Natural killer cell treated with Interleukin-12 subunit alpha and Interleukin-12 subunit beta and Interleukin-15 and Interleukin-18, amount 100 ng/mL, for 72 hours (primary cell): ENCODE results near the gene SPEN. TPM values are rescaled to one million over a fixed set of nuclear protein-coding genes. Genes with fewer than 3 reads are reported as not detected.
"Not testable (repeated sequence)": the region's sequence is repeated elsewhere in the genome, so short reads cannot be mapped to it uniquely, and the experiment has no call there.

Source experiments
- ATAC-seq, 2 donors: fragments of 150-1000 bp; cut with Tn5 transposase in 1 of 2; sonication (Bioruptor Pico), chemical (Tn5 transposase) in 1 of 2; 2 replicates each; pipeline ENCODE4 v1.10.0; 2021
- DNase-seq: peaks from one replicate; pipeline ENCODE4 v3.0.0; 2022; ENCODE audit warnings: low spot score
- H3K27ac Mint-ChIP-seq, 2 donors: 1 replicate in 1 of 2; 2 replicates in 1 of 2; pipeline ENCODE4 v1.8.0; 2022; ENCODE audit warnings: mixed read lengths in 2 of 2, mild to moderate bottlenecking in 1 of 2, moderate library complexity in 1 of 2
- H3K27me3 Mint-ChIP-seq, 2 donors: 1 replicate in 1 of 2; 2 replicates in 1 of 2; pipeline ENCODE4 v1.8.0; 2022; ENCODE audit warnings: mixed read lengths in 2 of 2
- H3K36me3 Mint-ChIP-seq: one replicate; pipeline ENCODE4 v1.8.0; 2022; ENCODE audit warnings: mixed read lengths
- H3K4me1 Mint-ChIP-seq, 2 donors: 1 replicate in 1 of 2; 2 replicates in 1 of 2; pipeline ENCODE4 v1.8.0; 2022; ENCODE audit warnings: low read depth in 2 of 2, mixed read lengths in 2 of 2, mild to moderate bottlenecking in 1 of 2
- H3K4me3 Mint-ChIP-seq: one replicate; pipeline ENCODE4 v1.8.0; 2022; ENCODE audit warnings: mixed read lengths
- H3K9me3 Mint-ChIP-seq: 2 replicates; pipeline ENCODE4 v1.8.0; 2022; ENCODE audit warnings: mixed read lengths
- total RNA-seq, 2 donors: library from RNA; stranded (reverse); gene quantifications; one replicate each; pipeline ENCODE4 v1.2.3, GENCODE V29; 2022

SPEN gene
- total RNA-seq, 2 donors from 2014 or later: 58.6 to 92.4 TPM

DNA sequence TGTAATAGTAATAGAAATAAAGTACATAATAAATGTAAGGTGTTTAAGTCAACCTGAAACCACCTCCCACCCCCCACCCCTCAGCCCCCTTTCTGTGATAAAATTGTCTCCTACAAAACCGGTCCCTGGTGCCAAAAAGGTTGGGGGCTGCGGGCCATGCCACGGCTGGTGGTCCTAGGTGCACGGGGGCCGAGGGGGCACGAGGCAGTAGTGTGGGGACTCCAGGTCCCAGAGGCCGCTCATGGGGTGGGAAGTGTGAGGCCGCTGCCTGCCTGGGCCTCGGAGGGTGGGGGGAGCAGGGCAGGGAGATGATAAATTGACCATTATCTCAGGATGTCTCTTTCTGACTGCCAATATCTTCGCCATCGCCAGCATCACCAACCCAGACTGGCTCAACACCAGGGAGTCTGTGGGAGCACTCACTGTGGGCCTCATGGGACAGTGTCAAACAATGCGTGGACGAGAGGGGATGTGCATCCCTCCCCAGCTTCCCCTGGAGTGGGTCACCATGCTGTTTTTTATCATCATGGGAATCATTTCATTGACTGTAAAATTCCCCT is 121.9 kb downstream of the SPEN start:
- DNase-seq: no peak
- no peak for ATAC-seq
- Mint-ChIP-seq H3K27ac (peak overlapping the region; percentile 21 to 48), H3K4me3 (no peak overlapping the region), H3K4me1 (peaks cover 59 to 69% of the 10 kb centered on the region in 2 donors), H3K27me3 (no peaks in the 10 kb centered on the region), H3K9me3 (no peaks in the 10 kb centered on the region), H3K36me3 (peaks cover 31% of the 10 kb centered on the region)

DNA sequence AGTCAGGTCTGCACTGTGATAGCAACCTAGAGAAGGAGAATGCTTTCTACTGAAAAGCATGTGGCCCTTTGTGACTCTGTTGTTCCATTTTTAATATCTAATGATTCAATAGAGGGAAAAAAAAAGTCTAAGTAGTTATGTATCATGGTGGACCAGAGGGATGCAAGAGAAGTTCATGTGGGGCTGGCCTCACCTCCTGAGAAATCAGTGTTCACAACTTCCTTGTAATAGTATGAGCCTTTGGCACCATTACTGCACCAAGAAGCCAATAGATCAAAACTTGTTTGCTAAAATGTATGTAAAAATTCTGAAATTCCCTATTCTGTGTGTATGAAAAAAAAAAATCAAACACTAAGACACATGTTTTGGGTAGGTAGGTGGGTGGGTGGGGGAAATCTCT is 123.4 kb downstream of the SPEN start:
- peaks cover 54 to 63% of the 10 kb centered on the region in 2 donors for H3K4me1 Mint-ChIP-seq
- ATAC-seq (no peak), DNase-seq (no peak)
- H3K4me3 Mint-ChIP-seq: no peak overlapping the region
- H3K27ac Mint-ChIP-seq: no peak overlapping the region
- H3K9me3 Mint-ChIP-seq: no peaks in the 10 kb centered on the region
- no peaks in the 10 kb centered on the region for H3K27me3 Mint-ChIP-seq
- H3K36me3 Mint-ChIP-seq: peaks cover 31% of the 10 kb centered on the region

DNA sequence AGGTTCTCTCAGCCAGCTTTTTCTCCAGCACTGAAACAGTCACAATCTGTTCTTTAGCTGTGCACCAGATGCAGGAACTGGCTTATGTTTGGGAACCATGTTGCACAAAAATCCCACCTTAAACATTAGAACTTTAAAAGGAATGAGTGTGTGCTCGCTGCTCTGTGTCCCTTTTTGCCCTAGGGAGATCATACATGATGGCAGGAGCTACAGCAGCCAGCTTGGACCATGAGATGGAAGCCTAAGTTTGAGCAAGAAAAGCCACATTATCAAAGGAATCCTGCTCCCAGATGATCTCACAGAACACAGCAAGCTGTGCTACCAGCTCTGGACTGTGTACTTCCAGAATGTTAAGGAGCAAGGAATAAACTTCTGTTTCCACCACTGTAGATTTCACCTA is 124.9 kb downstream of the SPEN start:
- H3K4me3 Mint-ChIP-seq: peak overlapping the region; percentile 40
- ATAC-seq (no peak), DNase-seq (no peak)
- H3K9me3 Mint-ChIP-seq: no peaks in the 10 kb centered on the region
- no peaks in the 10 kb centered on the region for H3K27me3 Mint-ChIP-seq
- peaks cover 31% of the 10 kb centered on the region for H3K36me3 Mint-ChIP-seq
- H3K27ac Mint-ChIP-seq: peak overlapping the region in 1 of 2 donors; percentile 66
- H3K4me1 Mint-ChIP-seq: peaks cover 49 to 57% of the 10 kb centered on the region in 2 donors

DNA sequence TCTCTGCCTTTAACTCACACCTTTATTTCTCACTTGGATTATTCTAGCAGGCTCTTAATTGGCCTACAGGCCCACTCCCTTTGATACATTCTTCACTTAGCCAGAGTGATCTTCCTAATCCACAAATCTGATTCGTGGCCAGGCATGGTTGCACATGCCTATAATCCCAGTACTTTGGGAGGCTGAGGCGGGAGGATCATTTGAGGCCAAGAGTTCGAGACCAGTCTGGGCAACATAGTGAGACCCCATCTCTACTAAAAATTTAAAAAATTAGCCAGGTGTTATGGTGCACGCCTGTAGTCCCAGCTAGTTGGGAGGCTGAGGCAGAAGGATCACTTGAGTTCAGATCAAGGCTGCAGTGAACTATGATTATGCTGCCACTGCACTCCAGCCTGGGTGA is 126.3 kb downstream of the SPEN start:
- H3K27me3 Mint-ChIP-seq: no peaks in the 10 kb centered on the region
- peaks cover 38 to 46% of the 10 kb centered on the region in 2 donors for H3K4me1 Mint-ChIP-seq
- ATAC-seq: no peak
- H3K9me3 Mint-ChIP-seq: no peaks in the 10 kb centered on the region
- peaks cover 20% of the 10 kb centered on the region for H3K36me3 Mint-ChIP-seq
- no peak for DNase-seq
- H3K27ac Mint-ChIP-seq: peak overlapping the region in 1 of 2 donors; percentile 32
- peak overlapping the region; percentile 1 for H3K4me3 Mint-ChIP-seq

DNA sequence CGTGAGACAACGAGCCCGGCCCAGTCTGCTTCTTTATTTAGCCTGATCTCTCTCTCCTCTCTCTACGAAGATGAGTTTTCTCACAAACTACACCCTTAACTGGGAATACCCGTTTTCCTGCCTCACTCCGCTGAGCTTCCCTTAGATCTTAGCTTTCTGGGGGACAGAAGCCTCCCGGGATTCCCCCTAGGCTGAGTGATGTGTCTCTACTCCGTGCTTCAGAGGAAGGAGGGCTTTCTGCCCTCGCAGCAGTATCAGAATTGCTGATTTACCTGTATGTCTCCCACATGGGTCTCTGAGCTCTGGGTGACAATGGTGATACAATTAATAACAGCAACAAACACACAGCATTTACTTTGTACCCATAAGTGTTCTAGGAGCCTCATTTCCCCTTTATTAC is 127.3 kb downstream of the SPEN start:
- no peak for ATAC-seq
- Mint-ChIP-seq H3K4me3 (peak overlapping the region; percentile 96), H3K36me3 (peaks cover 19% of the 10 kb centered on the region), H3K27ac (peak overlapping the region; percentile 86 to 95), H3K27me3 (peaks cover 0 to 5% of the 10 kb centered on the region in 2 donors), H3K9me3 (no peaks in the 10 kb centered on the region), H3K4me1 (peaks cover 36 to 45% of the 10 kb centered on the region in 2 donors)
- DNase-seq: no peak

DNA sequence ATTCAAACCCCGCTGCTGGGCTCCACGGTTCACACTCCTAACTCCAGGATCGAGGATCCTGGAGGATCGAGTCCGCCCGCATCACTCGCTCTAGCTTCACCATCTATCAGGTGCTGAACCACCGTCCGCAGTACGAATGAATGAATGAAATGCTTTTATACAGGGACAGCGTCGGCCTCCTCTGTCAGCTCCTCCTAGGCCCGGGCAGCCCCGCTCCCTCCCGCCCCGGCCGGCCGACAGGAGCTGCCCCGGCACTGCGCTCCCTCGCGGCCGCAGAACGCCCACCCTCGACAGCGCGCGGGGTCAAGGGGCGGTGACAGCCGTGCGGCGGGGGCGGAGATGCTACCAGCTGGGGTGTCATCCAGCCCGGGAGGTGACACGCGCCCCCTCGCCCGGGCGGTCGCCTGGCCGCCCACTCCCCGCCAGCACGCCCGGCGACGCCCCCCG is 127.9 kb downstream of the SPEN start:
- Mint-ChIP-seq H3K4me1 (peaks cover 33 to 41% of the 10 kb centered on the region in 2 donors), H3K9me3 (no peaks in the 10 kb centered on the region), H3K4me3 (peak overlapping the region; percentile 96), H3K36me3 (peaks cover 14% of the 10 kb centered on the region), H3K27ac (peak overlapping the region; percentile 86 to 95), H3K27me3 (peaks cover 0 to 5% of the 10 kb centered on the region in 2 donors)
- peak; percentile 92 for DNase-seq
- peak; percentile 93 for ATAC-seq

DNA sequence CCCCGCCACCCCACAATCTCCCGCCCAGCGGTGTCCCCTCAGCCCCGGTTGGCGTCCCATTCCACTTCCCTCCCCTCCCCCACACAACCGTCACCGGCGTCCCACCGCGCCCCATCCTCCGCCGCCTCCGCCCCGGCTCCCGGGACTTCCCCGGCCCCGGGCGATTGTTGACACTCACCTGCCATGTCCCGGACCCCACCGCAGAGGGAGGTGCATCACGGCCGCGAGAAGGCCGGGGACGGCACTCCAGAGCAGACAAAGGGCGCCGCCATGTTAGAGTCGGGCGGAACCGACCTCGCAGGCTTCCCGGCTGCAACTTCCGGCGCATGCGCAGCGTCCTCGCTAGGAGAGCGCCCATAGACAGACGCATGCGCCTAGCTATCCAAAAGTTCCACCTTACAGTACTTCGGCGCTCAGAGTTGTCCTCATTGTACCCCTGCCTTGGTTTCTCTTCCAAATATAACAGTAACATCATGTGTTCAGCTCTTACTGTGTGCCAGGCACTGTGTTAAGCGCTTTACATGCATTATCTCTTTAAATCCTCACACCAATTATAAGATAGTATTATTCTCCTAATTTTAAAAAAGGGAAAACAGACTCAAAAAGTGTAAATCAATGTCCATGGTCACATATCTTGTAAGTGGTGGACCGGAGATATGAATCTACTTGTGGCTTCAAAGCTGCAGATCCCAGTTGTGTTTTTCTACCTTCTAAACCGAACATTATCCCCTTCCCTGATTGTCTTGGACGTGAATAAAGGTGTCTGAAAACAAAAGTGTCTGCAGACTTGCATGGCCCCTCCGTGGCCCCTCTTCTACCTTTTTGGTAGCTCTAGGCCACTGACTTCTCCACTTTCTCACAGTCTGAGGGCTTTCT is 128.5 kb downstream of the SPEN start, which contains the start of gene ZBTB17:
Gene ZBTB17 (minus strand): TSS at position 297 of the 876 bp plus-strand sequence. CDS start 27,606 bp downstream, outside the sequence.
- ATAC-seq (peak; percentile 93 to 95), DNase-seq (peak; percentile 95)
- Mint-ChIP-seq H3K36me3 (peaks cover 14% of the 10 kb centered on the region), H3K27ac (peak within 1 kb of the TSS; percentile 86 to 95), H3K27me3 (peaks cover 0 to 5% of the 10 kb centered on the region in 2 donors), H3K4me3 (peak within 1 kb of the TSS; percentile 96), H3K4me1 (peaks cover 33 to 37% of the 10 kb centered on the region in 2 donors), H3K9me3 (no peaks in the 10 kb centered on the region)

DNA sequence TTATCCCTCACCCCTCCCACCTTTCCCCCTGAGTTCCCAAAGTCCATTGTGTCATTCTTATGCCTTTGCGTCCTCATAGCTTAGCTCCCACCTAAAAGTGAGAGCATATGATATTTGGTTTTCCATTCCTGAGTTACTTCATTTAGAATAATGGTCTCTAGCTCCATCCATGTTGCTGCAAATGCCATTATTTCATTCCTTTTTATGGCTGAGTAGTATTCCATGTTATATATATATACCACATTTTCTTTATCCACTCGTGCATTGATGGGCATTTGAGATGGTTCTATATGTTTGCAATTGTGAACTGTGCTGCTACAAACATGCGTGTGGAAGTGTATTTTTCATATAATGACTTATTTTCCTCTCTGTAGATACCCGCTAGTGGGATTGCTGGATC is 130.4 kb downstream of the SPEN start:
- H3K36me3 Mint-ChIP-seq, H3K27me3 Mint-ChIP-seq, H3K4me3 Mint-ChIP-seq, H3K9me3 Mint-ChIP-seq, ATAC-seq, H3K27ac Mint-ChIP-seq, DNase-seq: not testable (repeated sequence)
- peaks cover 21 to 24% of the 10 kb centered on the region in 2 donors for H3K4me1 Mint-ChIP-seq

GRCh38 chr1:15981679-15982078 is 134.2 kb downstream of the SPEN start:
- ATAC-seq (no peak), DNase-seq (no peak)
- no peaks in the 10 kb centered on the region for H3K36me3 Mint-ChIP-seq
- H3K27ac Mint-ChIP-seq: no peak overlapping the region
- H3K9me3 Mint-ChIP-seq: no peaks in the 10 kb centered on the region
- H3K27me3 Mint-ChIP-seq: peaks cover 14 to 16% of the 10 kb centered on the region in 2 donors
- H3K4me3 Mint-ChIP-seq: no peak overlapping the region
- peaks cover 8 to 9% of the 10 kb centered on the region in 2 donors for H3K4me1 Mint-ChIP-seq

DNA sequence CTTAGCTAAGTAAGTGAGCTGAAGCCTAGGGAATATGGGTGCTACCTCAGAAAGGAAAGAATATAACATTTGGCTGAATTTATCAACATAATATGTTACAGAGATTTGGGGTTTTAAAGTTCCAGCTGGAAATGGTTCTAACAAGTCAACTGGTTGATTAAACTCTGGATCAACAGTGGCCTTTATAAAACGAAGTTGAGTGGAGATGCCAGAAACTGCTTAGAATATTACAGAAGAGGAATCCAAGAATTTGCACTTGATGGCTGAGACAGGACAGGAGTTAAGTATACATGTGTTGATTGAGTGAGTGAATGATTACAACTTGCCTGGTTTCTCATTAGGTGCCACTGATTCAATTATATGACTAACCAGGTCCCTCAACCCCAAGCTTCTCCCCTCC is 135.8 kb downstream of the SPEN start:
- DNase-seq: no peak
- H3K36me3 Mint-ChIP-seq: no peaks in the 10 kb centered on the region
- no peak for ATAC-seq
- peaks cover 14 to 16% of the 10 kb centered on the region in 2 donors for H3K27me3 Mint-ChIP-seq
- H3K4me1 Mint-ChIP-seq: peaks cover 6 to 8% of the 10 kb centered on the region in 2 donors
- no peaks in the 10 kb centered on the region for H3K9me3 Mint-ChIP-seq
- no peak overlapping the region for H3K4me3 Mint-ChIP-seq
- peak overlapping the region in 1 of 2 donors; percentile 28 for H3K27ac Mint-ChIP-seq

- Mint-ChIP-seq H3K27me3 (peaks cover 11 to 14% of the 10 kb centered on the region in 2 donors), H3K9me3 (no peaks in the 10 kb centered on the region), H3K27ac (peak overlapping the region in 1 of 2 donors; percentile 57), H3K4me3 (peak overlapping the region; percentile 58), H3K36me3 (no peaks in the 10 kb centered on the region), H3K4me1 (peaks cover 6 to 8% of the 10 kb centered on the region in 2 donors)
- DNase-seq (no peak), ATAC-seq (no peak)
These were observed 138.2 kb downstream of the SPEN start for GRCh38 chr1:15985611-15986297.

DNA sequence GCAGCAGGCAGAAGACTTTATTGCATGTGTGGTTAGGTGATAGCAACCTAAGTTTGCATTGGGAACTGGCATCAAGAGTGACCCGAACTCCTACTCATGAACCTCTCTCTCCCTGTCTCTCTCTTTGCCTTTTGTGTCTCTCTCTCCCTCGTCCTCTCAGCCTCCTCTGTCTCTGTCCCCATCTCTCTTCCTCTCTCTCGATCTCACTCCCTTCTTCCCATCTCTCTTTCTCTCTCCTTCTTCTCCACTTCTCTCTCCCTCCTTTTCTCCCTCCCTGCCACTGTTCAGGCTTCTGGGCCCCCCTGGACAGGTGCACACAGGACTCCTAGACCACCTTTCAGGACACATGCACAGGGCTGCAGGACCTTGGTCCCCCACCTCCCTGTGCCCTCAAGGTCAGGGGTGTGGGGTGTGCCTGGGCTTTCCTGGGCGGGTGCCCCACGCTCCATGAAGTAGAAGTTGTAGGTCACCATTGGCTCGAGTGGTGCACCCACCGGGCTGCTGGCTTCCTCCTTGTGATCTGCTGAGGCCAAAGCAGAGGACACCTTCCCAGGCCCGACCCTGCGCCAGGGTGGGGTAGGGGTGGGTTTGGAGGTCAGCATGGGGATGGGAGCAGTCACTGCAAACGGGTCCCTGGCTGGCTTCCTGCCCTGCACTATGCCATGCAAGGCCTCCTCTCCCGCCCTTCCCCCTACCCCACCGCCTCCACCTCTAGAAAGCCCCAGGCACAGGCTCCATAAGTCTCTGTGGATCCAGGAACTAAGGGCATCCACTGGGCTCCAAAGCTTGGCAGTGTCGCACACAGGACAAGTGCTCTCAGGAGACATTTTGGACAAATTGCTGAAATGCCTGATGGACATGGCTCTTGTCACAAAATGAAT is 141.6 kb downstream of the SPEN start:
- Mint-ChIP-seq H3K9me3 (no peaks in the 10 kb centered on the region), H3K4me1 (peaks cover 6 to 8% of the 10 kb centered on the region in 2 donors), H3K4me3 (no peak overlapping the region), H3K27ac (no peak overlapping the region), H3K27me3 (no peaks in the 10 kb centered on the region), H3K36me3 (no peaks in the 10 kb centered on the region)
- DNase-seq: no peak
- peak in 1 of 2 donors; percentile 16 for ATAC-seq

GRCh38 chr1:15989776-15990175 is 142.3 kb downstream of the SPEN start:
- Mint-ChIP-seq H3K27ac (no peak overlapping the region), H3K36me3 (no peaks in the 10 kb centered on the region), H3K4me3 (no peak overlapping the region), H3K4me1 (peaks cover 6 to 10% of the 10 kb centered on the region in 2 donors), H3K9me3 (no peaks in the 10 kb centered on the region), H3K27me3 (no peaks in the 10 kb centered on the region)
- no peak for ATAC-seq
- no peak for DNase-seq
